ENCODE data around the gene TAF7. TPM values are rescaled to one million over a fixed set of nuclear protein-coding genes. Genes with fewer than 3 reads are reported as not detected.
A peak's percentile ranks its signal among the peaks of the same experiment; 100 is the strongest.
"Not testable (repeated sequence)": the region's sequence is repeated elsewhere in the genome, so short reads cannot be mapped to it uniquely, and the experiment has no call there.

Gene TAF7
- total RNA-seq, 2 experiments from 2014 or later, result 45.2 to 54.4 TPM

- peaks cover 9% of the 10 kb centered on the region for H3K36me3 Mint-ChIP-seq (ENCODE audit: low read depth)
- ChIA-PET POLR2A (no interaction called here), CTCF (interaction anchor here (0.8 to 2.0 kb wide), 11 partner anchors 9 to 203 kb away, joined by 3 to 8 read pairs (median 4); partner anchors contain the start of genes PCDHGA12, PCDHGA5, PCDHGB3 and TAF7)
- ATAC-seq (no peak), DNase-seq (no peak)
- peaks cover 68% of the 10 kb centered on the region for H3K27me3 Mint-ChIP-seq
- H3K4me1 Mint-ChIP-seq, result peaks cover 2% of the 10 kb centered on the region
- peak within 1 kb of the TSS; percentile 37 for H3K4me3 Mint-ChIP-seq
- intact Hi-C loops (cut with DNase I, micrococcal nuclease), result no loop called here
- peaks cover 11% of the 10 kb centered on the region for H3K9me3 Mint-ChIP-seq (ENCODE audit: low read depth)
- H3K27ac Mint-ChIP-seq, result no peak within 1 kb of the TSS
These were observed 34.4 kb upstream of the TAF7 start, which contains the start of gene PCDHGA4 for GRCh38 chr5:141354900-141355469. PCDHGA4 (plus strand) TSS chr5:141355021; CDS start chr5:141355108, 87 bp downstream.

- DNase-seq, result no peak
- no peaks in the 10 kb centered on the region for H3K4me1 Mint-ChIP-seq
- peaks cover 8% of the 10 kb centered on the region for H3K36me3 Mint-ChIP-seq (ENCODE audit: low read depth)
- ChIA-PET POLR2A (no interaction called here), CTCF (interaction anchor here (0.6 kb wide), 1 partner anchor 159 kb away, joined by 3 read pairs; the partner anchor contains the start of gene PCDHB10)
- no peak overlapping the region for H3K4me3 Mint-ChIP-seq
- intact Hi-C loops (cut with DNase I, micrococcal nuclease), result no loop called here
- H3K27ac Mint-ChIP-seq, result no peak overlapping the region
- peaks cover 14% of the 10 kb centered on the region for H3K9me3 Mint-ChIP-seq (ENCODE audit: low read depth)
- H3K27me3 Mint-ChIP-seq, result peaks cover 65% of the 10 kb centered on the region
- no peak for ATAC-seq
These were observed 31.0 kb upstream of the TAF7 start for GRCh38 chr5:141351591-141351990.

- Mint-ChIP-seq H3K27me3 (peaks cover 63% of the 10 kb centered on the region), H3K36me3 (ENCODE audit: low read depth) (peaks cover 17% of the 10 kb centered on the region), H3K27ac (no peak within 1 kb of the TSS), H3K4me3 (peak within 1 kb of the TSS; percentile 31), H3K4me1 (no peaks in the 10 kb centered on the region), H3K9me3 (ENCODE audit: low read depth) (peaks cover 20% of the 10 kb centered on the region)
- intact Hi-C loops (cut with DNase I, micrococcal nuclease), result loop anchor here (1.0 to 10.0 kb wide), 2 partner anchors 12 to 245 kb away; partner anchors contain the start of gene PCDHB3 (in 1 of the 2)
- ATAC-seq, result peak; percentile 71
- DNase-seq, result peak; percentile 68
- CTCF ChIA-PET, result interaction anchor here (0.7 to 1.6 kb wide), 6 partner anchors 12 to 208 kb away, joined by 3 to 6 read pairs (median 4); partner anchors contain the start of genes PCDHGA10, PCDHGA12, PCDHGA2 and PCDHGB3
- POLR2A ChIA-PET, result no interaction called here
These were observed 29.5 kb upstream of the TAF7 start, which contains the start of gene PCDHGB1 for GRCh38 chr5:141349917-141350619. PCDHGB1 (plus strand) TSS chr5:141350099; CDS start chr5:141350261, 162 bp downstream.

GRCh38 chr5:141346017-141346416 is 25.4 kb upstream of the TAF7 start:
- CTCF ChIA-PET, result interaction anchor here (0.6 kb wide), 1 partner anchor 221 kb away, joined by 4 read pairs; no protein-coding TSS in a partner anchor
- POLR2A ChIA-PET, result not testable (repeated sequence)

GRCh38 chr5:141345327-141345726 is 24.7 kb upstream of the TAF7 start:
- Mint-ChIP-seq H3K4me1 (no peaks in the 10 kb centered on the region), H3K27ac (no peak overlapping the region), H3K27me3 (peaks cover 60% of the 10 kb centered on the region), H3K36me3 (ENCODE audit: low read depth) (peaks cover 23% of the 10 kb centered on the region), H3K9me3 (ENCODE audit: low read depth) (peaks cover 31% of the 10 kb centered on the region), H3K4me3 (no peak overlapping the region)
- intact Hi-C loops (cut with DNase I, micrococcal nuclease), result loop anchor here in 1 of 2 experiments (10.0 kb wide), 1 partner anchor 241 kb away; the partner anchor contains the start of gene PCDHB3
- ChIA-PET CTCF (interaction anchor here (2.2 kb wide), 1 partner anchor 15 kb away, joined by 6 read pairs; the partner anchor contains the start of gene PCDHGA1), POLR2A (no interaction called here)
- DNase-seq (no peak), ATAC-seq (no peak)

More at GRCh38 chr5:141346017-141346416, 25.4 kb upstream of the TAF7 start:
- Mint-ChIP-seq H3K27me3 (peaks cover 64% of the 10 kb centered on the region), H3K36me3 (ENCODE audit: low read depth) (peaks cover 23% of the 10 kb centered on the region), H3K9me3 (ENCODE audit: low read depth) (peaks cover 31% of the 10 kb centered on the region)
- not testable (repeated sequence) for ATAC-seq, H3K27ac Mint-ChIP-seq, H3K4me1 Mint-ChIP-seq, DNase-seq, H3K4me3 Mint-ChIP-seq
- intact Hi-C loops (cut with DNase I, micrococcal nuclease), result loop anchor here in 1 of 2 experiments (10.0 kb wide), 1 partner anchor 241 kb away; the partner anchor contains the start of gene PCDHB3

- H3K4me1 Mint-ChIP-seq, result no peaks in the 10 kb centered on the region
- ATAC-seq, result no peak
- intact Hi-C loops (cut with DNase I, micrococcal nuclease), result loop anchor here in 1 of 2 experiments (10.0 kb wide), 1 partner anchor 239 kb away; the partner anchor contains the start of gene PCDHB3
- ChIA-PET POLR2A (no interaction called here), CTCF (interaction anchor here (0.6 to 2.4 kb wide), 14 partner anchors 9 to 642 kb away, joined by 3 to 10 read pairs (median 4); partner anchors contain the start of genes PCDHGA1, PCDHGA10, PCDHGA12 and TAF7)
- peaks cover 25% of the 10 kb centered on the region for H3K36me3 Mint-ChIP-seq (ENCODE audit: low read depth)
- peaks cover 61% of the 10 kb centered on the region for H3K27me3 Mint-ChIP-seq
- peaks cover 35% of the 10 kb centered on the region for H3K9me3 Mint-ChIP-seq (ENCODE audit: low read depth)
- no peak overlapping the region for H3K27ac Mint-ChIP-seq
- no peak for DNase-seq
- peak overlapping the region; percentile 43 for H3K4me3 Mint-ChIP-seq
These were observed 23.4 kb upstream of the TAF7 start for GRCh38 chr5:141343953-141344463.

GRCh38 chr5:141343242-141343952 is 22.8 kb upstream of the TAF7 start, which contains the start of gene PCDHGA3:
PCDHGA3 (plus strand) TSS chr5:141343829; CDS start chr5:141344034, 205 bp downstream.
- H3K9me3 Mint-ChIP-seq (ENCODE audit: low read depth), result peaks cover 41% of the 10 kb centered on the region
- peak within 1 kb of the TSS; percentile 43 for H3K4me3 Mint-ChIP-seq
- ChIA-PET CTCF (interaction anchor here (0.6 to 2.4 kb wide), 12 partner anchors 9 to 195 kb away, joined by 3 to 10 read pairs (median 4); partner anchors contain the start of genes PCDHGA1, PCDHGA10, PCDHGA12 and TAF7), POLR2A (no interaction called here)
- H3K27ac Mint-ChIP-seq, result no peak within 1 kb of the TSS
- intact Hi-C loops (cut with DNase I, micrococcal nuclease), result loop anchor here in 1 of 2 experiments (10.0 kb wide), 1 partner anchor 239 kb away; the partner anchor contains the start of gene PCDHB3
- no peak for ATAC-seq
- peaks cover 27% of the 10 kb centered on the region for H3K36me3 Mint-ChIP-seq (ENCODE audit: low read depth)
- H3K27me3 Mint-ChIP-seq, result peaks cover 62% of the 10 kb centered on the region
- peak; percentile 43 for DNase-seq
- no peaks in the 10 kb centered on the region for H3K4me1 Mint-ChIP-seq

GRCh38 chr5:141342773-141343172 is 22.2 kb upstream of the TAF7 start:
- Mint-ChIP-seq H3K4me1 (no peaks in the 10 kb centered on the region), H3K4me3 (no peak overlapping the region), H3K27me3 (peaks cover 65% of the 10 kb centered on the region), H3K36me3 (ENCODE audit: low read depth) (peaks cover 33% of the 10 kb centered on the region), H3K9me3 (ENCODE audit: low read depth) (peaks cover 47% of the 10 kb centered on the region), H3K27ac (no peak overlapping the region)
- CTCF ChIA-PET, result interaction anchor here (0.6 to 2.4 kb wide), 4 partner anchors 22 to 642 kb away, joined by 3 to 9 read pairs (median 4); partner anchors contain the start of genes PCDHGA10, TAF7 and ZMAT2
- ATAC-seq, result no peak
- intact Hi-C loops (cut with DNase I, micrococcal nuclease), result loop anchor here in 1 of 2 experiments (10.0 kb wide), 1 partner anchor 238 kb away; the partner anchor contains the start of gene PCDHB3
- POLR2A ChIA-PET, result no interaction called here
- DNase-seq, result no peak

GRCh38 chr5:141340781-141341354 is 20.3 kb upstream of the TAF7 start:
- Mint-ChIP-seq H3K27me3 (peaks cover 68% of the 10 kb centered on the region), H3K9me3 (ENCODE audit: low read depth) (peaks cover 52% of the 10 kb centered on the region), H3K36me3 (ENCODE audit: low read depth) (peaks cover 31% of the 10 kb centered on the region)
- H3K4me1 Mint-ChIP-seq, H3K4me3 Mint-ChIP-seq, ATAC-seq, POLR2A ChIA-PET, DNase-seq, H3K27ac Mint-ChIP-seq: not testable (repeated sequence)
- CTCF ChIA-PET, result interaction anchor here (3.4 kb wide), 1 partner anchor 13 kb away, joined by 22 read pairs; no protein-coding TSS in a partner anchor
- intact Hi-C loops (cut with DNase I, micrococcal nuclease), result loop anchor here in 1 of 2 experiments (10.0 kb wide), 1 partner anchor 236 kb away; the partner anchor contains the start of gene PCDHB3
